Subcutaneous abdominal adipose tissue (tissue), 5 donors: ENCODE results near the gene CBX8.

Experiments
- H3K27ac ChIP-seq: one replicate; pipeline ENCODE4 v1.7.0; 2013; ENCODE audit warnings: low read depth, mild to moderate bottlenecking, inconsistent platforms, low read length, moderate library complexity
- H3K27me3 ChIP-seq, 5 donors: one replicate each; pipeline ENCODE4 v1.7.0; 2013; ENCODE audit warnings: low read length in 5 of 5, inconsistent platforms in 1 of 5; ENCODE audit not compliant: control insufficient read depth in 5 of 5, insufficient read depth in 4 of 5
- H3K36me3 ChIP-seq, 5 donors: one replicate each; pipeline ENCODE4 v1.7.0; 2013; ENCODE audit warnings: low read length in 5 of 5; ENCODE audit not compliant: control insufficient read depth in 5 of 5, insufficient read depth in 5 of 5
- H3K4me1 ChIP-seq, 5 donors: one replicate each; pipeline ENCODE4 v1.7.0; 2013; ENCODE audit warnings: low read length in 5 of 5, mild to moderate bottlenecking in 3 of 5, moderate library complexity in 1 of 5; ENCODE audit not compliant: control insufficient read depth in 5 of 5, insufficient read depth in 5 of 5
- H3K4me3 ChIP-seq, 5 donors: one replicate each; pipeline ENCODE4 v1.7.0; 2013; ENCODE audit warnings: low read length in 5 of 5, low read depth in 1 of 5
- H3K9ac ChIP-seq, 5 donors: one replicate each; pipeline ENCODE4 v1.7.0; 2013; ENCODE audit warnings: low read length in 5 of 5, mild to moderate bottlenecking in 4 of 5, moderate library complexity in 3 of 5
- H3K9me3 ChIP-seq, 5 donors: one replicate each; pipeline ENCODE4 v1.7.0; 2013; ENCODE audit warnings: low read length in 5 of 5; ENCODE audit not compliant: control insufficient read depth in 5 of 5
- donor health status: healthy.
- donor health status: healthy.
- donor health status: healthy.
- donor health status: healthy.
- donor health status: healthy.

The CBX8 gene

GRCh38 chr17:79792984-79793923, 3.6 kb downstream of the CBX8 start:
- Histone ChIP-seq H3K4me1 (peaks cover 2 to 53% (median 35%) of the 10 kb centered on the region in 5 donors), H3K4me3 (peak overlapping the region in 3 of 5 donors; percentile 26 to 47 (median 32)), H3K27ac (no peak overlapping the region), H3K27me3 (peaks cover 33 to 58% (median 47%) of the 10 kb centered on the region in 5 donors), H3K9me3 (no peaks in the 10 kb centered on the region), H3K9ac (peak overlapping the region in 2 of 5 donors; percentile 19 to 29), H3K36me3 (peaks cover 0 to 4% (median 0%) of the 10 kb centered on the region in 5 donors)

DNA sequence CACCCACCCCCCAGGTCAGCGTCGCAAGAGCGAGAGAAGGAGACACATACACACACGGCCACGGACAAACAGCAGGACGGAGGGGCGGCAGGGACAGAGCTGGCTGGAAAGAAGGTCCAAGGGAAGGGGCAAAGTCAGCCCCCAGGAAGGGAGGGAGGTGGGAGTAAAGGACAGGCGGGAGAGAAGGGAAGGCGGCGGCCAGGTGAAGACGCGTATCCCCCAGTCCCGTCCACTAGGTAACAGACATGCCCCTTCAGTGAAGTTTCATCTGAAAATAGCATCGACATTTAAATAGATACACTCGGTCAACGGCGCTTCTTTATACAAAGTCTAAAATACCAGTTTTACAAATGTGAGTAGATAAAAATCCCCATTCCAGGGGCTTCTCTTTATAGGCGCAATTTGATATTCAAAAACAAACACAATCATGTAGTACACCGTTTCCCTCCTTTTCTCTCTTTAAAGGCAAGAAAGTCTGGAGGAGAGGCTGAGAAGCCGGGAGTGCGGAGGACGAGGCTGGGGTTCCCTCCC, 4.5 kb downstream of the CBX8 start:
- Histone ChIP-seq H3K27me3 (peaks cover 30 to 57% (median 50%) of the 10 kb centered on the region in 5 donors), H3K36me3 (peaks cover 0 to 4% (median 0%) of the 10 kb centered on the region in 5 donors), H3K4me3 (no peak overlapping the region), H3K9me3 (no peaks in the 10 kb centered on the region), H3K9ac (no peak overlapping the region), H3K27ac (no peak overlapping the region), H3K4me1 (peaks cover 2 to 47% (median 29%) of the 10 kb centered on the region in 5 donors)

- Histone ChIP-seq H3K9me3 (no peaks in the 10 kb centered on the region), H3K27me3 (peaks cover 30 to 62% (median 57%) of the 10 kb centered on the region in 5 donors), H3K4me3 (no peak overlapping the region), H3K36me3 (peaks cover 0 to 4% (median 0%) of the 10 kb centered on the region in 5 donors), H3K27ac (no peak overlapping the region), H3K9ac (no peak overlapping the region), H3K4me1 (peaks cover 2 to 45% (median 28%) of the 10 kb centered on the region in 5 donors)
Measured at GRCh38 chr17:79791735-79792161, 5.1 kb downstream of the CBX8 start.

GRCh38 chr17:79790805-79791734, 5.8 kb downstream of the CBX8 start:
- Histone ChIP-seq H3K9ac (no peak overlapping the region), H3K4me1 (peaks cover 0 to 39% (median 23%) of the 10 kb centered on the region in 5 donors), H3K4me3 (no peak overlapping the region), H3K27me3 (peaks cover 34 to 68% (median 58%) of the 10 kb centered on the region in 5 donors), H3K27ac (no peak overlapping the region), H3K9me3 (no peaks in the 10 kb centered on the region), H3K36me3 (peaks cover 0 to 4% (median 0%) of the 10 kb centered on the region in 5 donors)

DNA sequence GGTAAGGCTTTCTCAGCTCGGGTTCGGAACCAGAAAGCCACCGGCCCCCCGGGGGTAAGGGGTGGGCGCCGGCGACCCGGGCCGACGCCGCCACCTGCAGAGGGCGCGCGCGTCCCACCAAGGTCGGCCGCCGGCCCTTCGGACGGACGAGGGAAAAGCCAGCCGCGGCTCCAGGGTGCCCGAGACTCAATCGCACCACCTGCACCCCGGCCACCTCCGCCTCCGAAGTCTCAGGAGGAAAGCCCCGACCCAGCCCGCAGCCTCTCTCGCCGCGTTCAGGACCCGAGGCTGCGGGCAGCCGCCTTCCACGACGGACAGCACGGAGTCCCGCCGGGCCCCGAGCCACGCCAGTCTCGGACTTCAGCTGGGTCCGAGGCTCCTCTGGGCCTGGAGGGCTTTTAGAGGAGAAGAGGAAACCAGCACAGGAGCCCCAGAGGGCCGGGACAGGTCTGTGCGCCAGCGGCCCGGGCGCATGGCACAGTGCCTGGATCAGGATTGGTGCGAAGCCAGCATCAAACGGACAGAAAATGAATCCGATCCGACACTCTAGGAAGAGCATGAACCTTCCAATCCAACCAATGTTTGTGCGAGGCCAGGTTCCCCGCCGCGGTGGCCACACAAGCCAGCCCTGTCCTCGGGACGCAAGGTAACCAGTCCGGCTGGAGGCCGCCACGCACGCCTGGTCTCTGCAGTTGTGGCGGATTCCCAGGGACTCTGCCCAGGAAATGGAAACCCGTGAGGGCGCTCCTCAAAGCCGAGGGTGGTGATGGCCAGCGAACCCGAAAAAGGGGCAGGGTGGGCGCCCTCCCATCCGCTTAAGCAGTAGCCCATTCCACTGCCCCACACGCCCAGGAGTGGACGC, 6.7 kb downstream of the CBX8 start:
- H3K9ac ChIP-seq = no peak overlapping the region
- H3K9me3 ChIP-seq = no peaks in the 10 kb centered on the region
- H3K36me3 ChIP-seq = peaks cover 0 to 4% (median 0%) of the 10 kb centered on the region in 5 donors
- peaks cover 34 to 73% (median 63%) of the 10 kb centered on the region in 5 donors for H3K27me3 ChIP-seq
- no peak overlapping the region for H3K27ac ChIP-seq
- H3K4me1 ChIP-seq = peaks cover 0 to 34% (median 22%) of the 10 kb centered on the region in 5 donors
- peak overlapping the region in 2 of 5 donors; percentile 6 to 8 for H3K4me3 ChIP-seq

- Histone ChIP-seq H3K4me3 (peak overlapping the region in 1 of 5 donors; percentile 6), H3K4me1 (peaks cover 0 to 34% (median 22%) of the 10 kb centered on the region in 5 donors), H3K36me3 (no peaks in the 10 kb centered on the region), H3K27ac (no peak overlapping the region), H3K9me3 (no peaks in the 10 kb centered on the region), H3K9ac (no peak overlapping the region), H3K27me3 (peaks cover 34 to 73% (median 63%) of the 10 kb centered on the region in 5 donors)
Measured at GRCh38 chr17:79788989-79789942, 7.6 kb downstream of the CBX8 start.

- peaks cover 34 to 71% (median 62%) of the 10 kb centered on the region in 5 donors for H3K27me3 ChIP-seq
- peaks cover 0 to 31% (median 18%) of the 10 kb centered on the region in 5 donors for H3K4me1 ChIP-seq
- no peak overlapping the region for H3K9ac ChIP-seq
- no peaks in the 10 kb centered on the region for H3K9me3 ChIP-seq
- no peak overlapping the region for H3K4me3 ChIP-seq
- no peaks in the 10 kb centered on the region for H3K36me3 ChIP-seq
- no peak overlapping the region for H3K27ac ChIP-seq
Measured at GRCh38 chr17:79788455-79788854, 8.4 kb downstream of the CBX8 start.

DNA sequence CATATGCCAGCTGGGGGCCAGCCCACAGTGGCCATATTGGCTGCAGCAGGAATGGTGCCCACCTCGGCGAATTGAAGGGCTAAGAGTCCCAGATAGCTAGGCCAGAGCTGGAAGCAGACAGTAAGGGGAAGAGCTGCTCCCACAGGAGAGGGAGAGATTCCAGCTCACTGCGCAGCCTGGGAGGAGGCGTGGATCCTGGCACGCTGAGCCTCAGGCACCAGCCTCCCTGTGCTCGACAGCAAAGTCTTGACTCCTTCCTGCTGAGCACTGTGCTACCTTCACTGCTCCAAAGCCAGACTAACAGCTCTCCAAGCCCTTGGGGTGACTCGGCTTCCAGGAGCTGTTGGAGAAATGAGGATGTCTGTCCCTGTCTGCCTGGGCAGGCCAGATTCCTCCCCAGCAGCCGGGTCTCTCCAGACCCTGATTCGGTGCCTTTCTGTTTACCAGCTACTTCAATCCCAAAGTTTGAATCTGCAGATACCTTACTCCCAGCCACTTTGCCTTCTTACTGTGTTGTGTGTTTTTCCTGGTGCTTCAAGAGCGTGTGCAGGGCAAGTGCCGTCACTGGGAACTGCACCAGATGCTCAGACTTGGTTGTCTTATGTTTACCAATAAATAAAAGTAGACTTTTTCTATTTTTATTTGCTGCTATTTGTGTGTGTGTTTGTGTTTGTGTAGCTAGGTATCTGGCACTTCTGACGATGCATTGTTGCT, 9.8 kb downstream of the CBX8 start:
- H3K27me3 ChIP-seq = peaks cover 34 to 66% (median 59%) of the 10 kb centered on the region in 5 donors
- no peak overlapping the region for H3K27ac ChIP-seq
- no peak overlapping the region for H3K9ac ChIP-seq
- peaks cover 0 to 19% (median 12%) of the 10 kb centered on the region in 5 donors for H3K4me1 ChIP-seq
- no peaks in the 10 kb centered on the region for H3K9me3 ChIP-seq
- H3K4me3 ChIP-seq = no peak overlapping the region
- H3K36me3 ChIP-seq = no peaks in the 10 kb centered on the region
